Ascending aorta (tissue), 2 donors: ENCODE data around the gene SSRP1. TPM values are rescaled to one million over a fixed set of nuclear protein-coding genes. Genes with fewer than 3 reads are reported as not detected.
"Not testable (repeated sequence)": the region's sequence is repeated elsewhere in the genome, so short reads cannot be mapped to it uniquely, and the experiment has no call there.

Experiments used
- DNase-seq, 2 donors: peaks; one replicate each; pipeline ENCODE4 v3.0.0-alpha.2; 2019; ENCODE audit warnings: low spot score in 2 of 2
- H3K27ac ChIP-seq, 2 donors: fragments of 200-600 bp; sonication (generic); one replicate each; pipeline ENCODE4 v1.5.1; 2016 to 2017; ENCODE audit warnings: mild to moderate bottlenecking in 1 of 2
- H3K27me3 ChIP-seq: fragments of 200-600 bp; sonication (generic); one replicate; pipeline ENCODE4 v1.5.1; 2017
- H3K36me3 ChIP-seq, 2 donors: fragments of 200-600 bp; sonication (generic); one replicate each; pipeline ENCODE4 v1.5.1; 2016
- H3K4me1 ChIP-seq, 2 donors: fragments of 200-600 bp; sonication (generic); one replicate each; pipeline ENCODE4 v1.5.1; 2016 to 2017; ENCODE audit warnings: mild to moderate bottlenecking in 1 of 2
- H3K4me3 ChIP-seq, 2 donors: fragments of 200-600 bp; sonication (generic); one replicate each; pipeline ENCODE4 v1.5.1; 2016 to 2017; ENCODE audit warnings: mild to moderate bottlenecking in 1 of 2
- H3K9me3 ChIP-seq, 2 donors: fragments of 200-600 bp; sonication (generic); one replicate each; pipeline ENCODE4 v1.5.1; 2016
- CTCF ChIP-seq, 3 experiments: fragments of 200-600 bp in 2 of 3; fragments of 450-650 bp in 1 of 3; sonication (generic) in 2 of 3; IDR thresholded peaks; one replicate each; pipeline ENCODE4 v1.5.1; 2016 to 2019; ENCODE audit warnings: antibody characterized with exemption in 3 of 3, mild to moderate bottlenecking in 1 of 3, moderate library complexity in 1 of 3
- intact Hi-C: fragments of 100-400 bp; cut with DNase I; formaldehyde crosslinking; loops from one replicate; pipeline ENCODE4 v1.15.1; 2023
- total RNA-seq: library from RNA; depleted of rRNA; stranded (reverse); fragments of >200 nt; gene quantifications from one replicate; pipeline ENCODE4 v1.1.0, GENCODE V29; 2016

The SSRP1 gene
- total RNA-seq, 1 donor from 2014 or later: 110 TPM

- Histone ChIP-seq H3K4me1 (peaks cover 0 to 15% of the 10 kb centered on the region in 2 donors), H3K4me3 (no peak overlapping the region), H3K36me3 (peaks cover 66 to 83% of the 10 kb centered on the region in 2 donors), H3K27ac (no peak overlapping the region), H3K27me3 (no peaks in the 10 kb centered on the region), H3K9me3 (peaks cover 9 to 11% of the 10 kb centered on the region in 2 donors)
- intact Hi-C loops: no loop called here
- TF ChIP-seq CTCF (IDR thresholded peaks at IDR 0.05): no peak
- DNase-seq: no peak
Measured at GRCh38 chr11:57300785-57301184, 34.9 kb downstream of the SSRP1 start.

DNA sequence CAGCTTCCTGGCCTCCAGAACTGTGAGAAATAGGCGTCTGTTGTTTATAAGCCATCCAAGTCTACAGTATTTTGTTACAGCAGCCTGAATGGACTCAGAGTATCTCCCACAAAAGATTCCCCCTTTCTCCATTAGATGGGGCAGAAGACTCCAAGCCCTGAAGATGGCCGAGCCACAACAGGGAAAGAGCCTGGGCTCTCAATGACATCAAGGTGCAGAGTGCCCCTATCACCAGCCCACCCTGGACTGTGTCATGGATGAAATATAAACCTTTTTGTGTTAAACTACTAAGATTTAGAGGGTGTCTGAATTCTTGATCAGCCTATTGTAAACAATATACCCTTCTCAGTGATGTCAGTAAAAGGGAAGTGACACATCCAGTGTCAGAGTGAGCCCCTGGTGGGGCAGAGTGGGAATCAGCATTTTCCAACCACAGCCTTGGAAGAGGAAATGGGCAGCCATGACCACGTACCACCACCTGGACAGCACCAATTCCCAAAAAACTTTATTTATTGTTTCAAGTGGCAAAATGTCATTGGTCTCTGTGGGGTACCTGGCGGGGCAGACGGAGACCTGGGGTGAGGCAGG is 36.4 kb downstream of the SSRP1 start:
- H3K27ac ChIP-seq: no peak overlapping the region
- TF ChIP-seq CTCF (IDR thresholded peaks at IDR 0.05): no peak
- peaks cover 9 to 11% of the 10 kb centered on the region in 2 donors for H3K9me3 ChIP-seq
- H3K4me3 ChIP-seq: no peak overlapping the region
- H3K27me3 ChIP-seq: no peaks in the 10 kb centered on the region
- H3K4me1 ChIP-seq: peaks cover 3 to 4% of the 10 kb centered on the region in 2 donors
- peaks cover 66 to 73% of the 10 kb centered on the region in 2 donors for H3K36me3 ChIP-seq
- intact Hi-C loops: no loop called here
- DNase-seq: no peak

DNA sequence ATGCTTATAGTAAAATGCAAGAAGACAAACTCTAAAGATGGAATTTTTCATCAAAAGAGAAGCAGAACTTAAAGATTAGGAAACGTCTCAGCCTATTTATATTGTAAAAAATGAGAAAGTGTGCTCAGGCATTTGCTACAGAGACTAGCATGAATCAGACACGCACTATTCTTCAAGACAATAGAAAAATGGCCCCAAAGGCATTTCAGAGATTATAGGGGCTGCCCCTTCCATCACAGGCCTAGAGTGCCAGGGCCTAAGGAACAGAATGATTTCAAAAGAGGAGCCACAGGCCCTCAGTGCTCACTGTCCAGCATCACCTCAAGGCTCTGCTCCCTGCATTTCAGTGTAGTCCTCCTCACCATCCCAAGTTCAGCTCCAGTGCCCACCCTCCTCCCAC is 38.5 kb downstream of the SSRP1 start:
- H3K27me3 ChIP-seq: no peaks in the 10 kb centered on the region
- TF ChIP-seq CTCF (IDR thresholded peaks at IDR 0.05): no peak
- peaks cover 0 to 4% of the 10 kb centered on the region in 2 donors for H3K4me1 ChIP-seq
- intact Hi-C loops: no loop called here
- H3K4me3 ChIP-seq: no peak overlapping the region
- DNase-seq: no peak
- peaks cover 46 to 55% of the 10 kb centered on the region in 2 donors for H3K36me3 ChIP-seq
- H3K27ac ChIP-seq: no peak overlapping the region
- H3K9me3 ChIP-seq: peaks cover 9 to 11% of the 10 kb centered on the region in 2 donors

DNA sequence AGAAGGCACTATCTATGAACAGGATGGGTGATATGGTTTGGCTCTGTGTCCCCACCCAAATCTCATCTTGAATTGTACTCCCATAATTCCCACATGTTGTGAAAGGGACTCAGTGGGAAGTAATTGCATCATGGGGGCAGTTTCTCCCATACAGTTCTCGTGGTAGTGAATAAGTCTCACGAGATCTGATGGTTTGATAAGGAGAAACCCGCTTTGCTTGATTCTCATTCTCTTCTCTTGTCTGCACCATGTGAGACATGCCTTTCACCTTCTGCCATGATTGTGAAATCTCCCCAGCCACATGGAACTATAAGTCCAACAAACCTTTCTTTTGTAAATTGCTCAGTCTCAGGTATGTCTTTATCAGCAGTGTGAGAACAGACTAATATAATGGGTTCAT is 39.5 kb downstream of the SSRP1 start:
- intact Hi-C loops: not testable (repeated sequence)
- peaks cover 36 to 45% of the 10 kb centered on the region in 2 donors for H3K36me3 ChIP-seq

DNA sequence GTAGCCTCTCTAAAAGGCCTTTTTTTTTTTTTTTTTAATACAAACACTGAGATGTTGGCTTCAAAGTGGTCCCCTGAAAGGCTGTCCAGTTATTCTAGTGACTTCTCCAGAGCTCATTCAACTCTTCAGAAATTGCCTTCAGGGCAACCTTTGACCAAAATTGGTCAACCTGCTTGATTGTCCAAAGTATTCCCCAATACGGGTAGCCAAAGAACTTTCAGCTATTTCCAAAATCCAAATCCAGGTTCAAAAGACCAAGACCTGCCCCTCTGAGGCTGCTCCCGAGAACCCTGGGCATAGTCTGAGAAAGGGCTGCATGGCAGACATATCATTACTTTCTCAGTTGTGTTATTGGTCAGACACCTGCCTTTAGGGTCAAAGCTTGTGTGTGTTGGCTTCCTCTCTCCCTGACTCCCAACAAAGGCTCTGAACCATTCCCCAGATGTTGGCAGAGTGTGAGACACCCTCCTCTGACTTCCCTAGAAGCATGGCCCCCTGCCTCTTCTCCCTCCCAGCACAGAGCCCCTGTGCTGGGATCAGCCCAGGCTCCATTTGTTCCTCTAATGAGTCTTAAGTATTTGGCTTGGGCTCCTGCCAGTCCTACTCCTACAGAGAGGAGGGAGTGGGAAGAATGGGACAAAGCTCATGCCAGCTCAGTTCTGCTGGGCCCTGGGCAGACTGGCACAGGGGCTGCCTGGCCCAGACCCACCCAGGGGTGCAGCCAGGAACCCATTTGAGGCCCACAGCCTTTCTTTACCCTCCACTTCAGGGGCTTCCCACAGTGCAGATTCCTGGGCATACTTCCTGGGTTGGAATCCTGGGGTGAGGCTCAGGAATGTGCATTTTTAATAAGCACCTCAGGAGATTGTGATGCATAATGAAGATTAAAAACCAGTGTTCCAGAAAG is 41.2 kb downstream of the SSRP1 start:
- Histone ChIP-seq H3K4me3 (no peak overlapping the region), H3K36me3 (peaks cover 19 to 28% of the 10 kb centered on the region in 2 donors), H3K4me1 (peaks cover 0 to 4% of the 10 kb centered on the region in 2 donors), H3K27ac (peak overlapping the region in 1 of 2 donors; percentile 34), H3K27me3 (no peaks in the 10 kb centered on the region), H3K9me3 (peaks cover 1 to 5% of the 10 kb centered on the region in 2 donors)
- intact Hi-C loops: no loop called here
- DNase-seq: no peak
- TF ChIP-seq CTCF (IDR thresholded peaks at IDR 0.05): no peak

More for the DNA sequence above, 39.5 kb downstream of the SSRP1 start:
- H3K27me3 ChIP-seq, DNase-seq, H3K4me3 ChIP-seq, H3K27ac ChIP-seq, H3K4me1 ChIP-seq: not testable (repeated sequence)
- H3K9me3 ChIP-seq: peaks cover 9 to 11% of the 10 kb centered on the region in 2 donors

- H3K36me3 ChIP-seq: no peaks in the 10 kb centered on the region
- DNase-seq: no peak
- no peaks in the 10 kb centered on the region for H3K27me3 ChIP-seq
- no peak overlapping the region for H3K4me3 ChIP-seq
- no peak overlapping the region for H3K27ac ChIP-seq
- intact Hi-C loops: no loop called here
- H3K9me3 ChIP-seq: no peaks in the 10 kb centered on the region
- H3K4me1 ChIP-seq: peaks cover 0 to 4% of the 10 kb centered on the region in 2 donors
- no peak for TF ChIP-seq CTCF (IDR thresholded peaks at IDR 0.05)
Measured at GRCh38 chr11:57290288-57290687, 45.4 kb downstream of the SSRP1 start.
